Measurements from ENCODE around the gene ITGB2. TPM values are rescaled to one million over a fixed set of nuclear protein-coding genes. Genes with fewer than 3 reads are reported as not detected.

Gene ITGB2
- total RNA-seq, 1 experiment from 2014 or later: 24.8 TPM

DNA sequence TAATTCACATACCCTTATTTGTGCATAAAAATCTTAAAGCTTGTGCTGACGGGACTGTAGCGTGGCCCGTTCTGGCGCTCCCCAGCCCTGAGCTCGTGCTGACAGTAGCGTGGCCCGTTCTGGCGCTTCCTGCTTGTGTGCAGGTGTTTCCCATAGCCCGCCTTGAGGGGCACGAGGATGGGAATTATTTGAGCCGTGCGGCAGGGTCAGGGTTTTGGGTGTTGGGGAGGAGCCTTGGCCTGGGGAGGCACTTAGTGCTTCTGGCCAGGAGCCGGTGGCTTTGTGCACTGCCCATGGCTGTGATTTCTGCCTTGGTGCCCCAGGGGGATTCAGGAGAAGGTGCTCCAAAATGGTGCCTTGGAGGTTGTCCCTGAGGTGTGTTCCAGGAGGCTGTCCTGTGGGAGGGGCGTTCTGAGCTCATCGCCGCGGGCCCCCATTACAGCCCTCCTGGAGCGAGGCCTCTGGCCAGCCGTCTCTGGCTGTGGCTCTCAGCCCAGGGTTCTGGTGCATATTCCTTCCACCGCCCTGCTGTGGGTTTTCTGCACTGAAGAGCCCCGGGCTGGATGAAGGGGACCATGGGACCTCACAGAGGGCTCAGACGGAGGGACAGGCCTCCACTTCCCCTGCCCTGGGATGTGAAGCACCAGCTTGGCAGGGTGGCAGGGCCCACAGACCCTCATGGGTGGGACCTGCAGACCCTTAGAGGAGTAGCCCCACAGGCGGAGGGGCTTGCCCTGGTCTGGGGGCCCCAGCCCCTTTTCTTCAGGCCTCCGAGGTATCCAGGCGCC lies 25.7 kb upstream of the ITGB2 start:
- H3K27me3 Mint-ChIP-seq (ENCODE audit: insufficient read depth, unreplicated experiment): no peaks in the 10 kb centered on the region
- H3K9me3 Mint-ChIP-seq (ENCODE audit: unreplicated experiment): no peaks in the 10 kb centered on the region
- no peak overlapping the region for H3K4me3 Mint-ChIP-seq (ENCODE audit: unreplicated experiment)
- peaks cover 36% of the 10 kb centered on the region for H3K36me3 Mint-ChIP-seq (ENCODE audit: insufficient read depth, unreplicated experiment)
- H3K27ac Mint-ChIP-seq (ENCODE audit: low read depth, unreplicated experiment): no peak overlapping the region
- BruUV-seq (replicated peaks): no TSS peak
- H3K4me1 Mint-ChIP-seq (ENCODE audit: insufficient read depth, unreplicated experiment): peaks cover 22% of the 10 kb centered on the region
- no peak for DNase-seq (ENCODE audit: unreplicated experiment)
- POLR2A ChIA-PET: interaction anchor here (1.2 to 2.4 kb wide), 3 partner anchors 18 to 183 kb away, joined by 3 to 12 read pairs (median 5); no protein-coding TSS in a partner anchor
- TF ChIP-seq, protein P1, sequence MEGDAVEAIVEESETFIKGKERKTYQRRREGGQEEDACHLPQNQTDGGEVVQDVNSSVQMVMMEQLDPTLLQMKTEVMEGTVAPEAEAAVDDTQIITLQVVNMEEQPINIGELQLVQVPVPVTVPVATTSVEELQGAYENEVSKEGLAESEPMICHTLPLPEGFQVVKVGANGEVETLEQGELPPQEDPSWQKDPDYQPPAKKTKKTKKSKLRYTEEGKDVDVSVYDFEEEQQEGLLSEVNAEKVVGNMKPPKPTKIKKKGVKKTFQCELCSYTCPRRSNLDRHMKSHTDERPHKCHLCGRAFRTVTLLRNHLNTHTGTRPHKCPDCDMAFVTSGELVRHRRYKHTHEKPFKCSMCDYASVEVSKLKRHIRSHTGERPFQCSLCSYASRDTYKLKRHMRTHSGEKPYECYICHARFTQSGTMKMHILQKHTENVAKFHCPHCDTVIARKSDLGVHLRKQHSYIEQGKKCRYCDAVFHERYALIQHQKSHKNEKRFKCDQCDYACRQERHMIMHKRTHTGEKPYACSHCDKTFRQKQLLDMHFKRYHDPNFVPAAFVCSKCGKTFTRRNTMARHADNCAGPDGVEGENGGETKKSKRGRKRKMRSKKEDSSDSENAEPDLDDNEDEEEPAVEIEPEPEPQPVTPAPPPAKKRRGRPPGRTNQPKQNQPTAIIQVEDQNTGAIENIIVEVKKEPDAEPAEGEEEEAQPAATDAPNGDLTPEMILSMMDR (IDR thresholded peaks at IDR 0.05; ENCODE audit: unreplicated experiment): no peak
- intact Hi-C loops (cut with micrococcal nuclease): no loop called here
- CTCF ChIA-PET: interaction anchor here (0.6 to 18.5 kb wide), 5 partner anchors 18 to 465 kb away, joined by 3 to 302 read pairs (median 4); no protein-coding TSS in a partner anchor

- CTCF ChIA-PET: interaction anchor here (0.6 to 18.5 kb wide), 4 partner anchors 139 to 194 kb away, joined by 3 to 302 read pairs (median 6); no protein-coding TSS in a partner anchor
- H3K36me3 Mint-ChIP-seq (ENCODE audit: insufficient read depth, unreplicated experiment): peaks cover 29% of the 10 kb centered on the region
- no peaks in the 10 kb centered on the region for H3K9me3 Mint-ChIP-seq (ENCODE audit: unreplicated experiment)
- TF ChIP-seq, protein P1 (IDR thresholded peaks at IDR 0.05; ENCODE audit: unreplicated experiment): no peak
- H3K4me3 Mint-ChIP-seq (ENCODE audit: unreplicated experiment): no peak overlapping the region
- peaks cover 32% of the 10 kb centered on the region for H3K4me1 Mint-ChIP-seq (ENCODE audit: insufficient read depth, unreplicated experiment)
- DNase-seq (ENCODE audit: unreplicated experiment): no peak
- POLR2A ChIA-PET: interaction anchor here (0.6 to 2.4 kb wide), 2 partner anchors 15 to 16 kb away, joined by 4 to 5 read pairs; no protein-coding TSS in a partner anchor
- H3K27ac Mint-ChIP-seq (ENCODE audit: low read depth, unreplicated experiment): no peak overlapping the region
- H3K27me3 Mint-ChIP-seq (ENCODE audit: insufficient read depth, unreplicated experiment): no peaks in the 10 kb centered on the region
- no TSS peak for BruUV-seq (replicated peaks)
- intact Hi-C loops (cut with micrococcal nuclease): no loop called here
These were observed 23.9 kb upstream of the ITGB2 start for GRCh38 chr21:44944596-44944995.

DNA sequence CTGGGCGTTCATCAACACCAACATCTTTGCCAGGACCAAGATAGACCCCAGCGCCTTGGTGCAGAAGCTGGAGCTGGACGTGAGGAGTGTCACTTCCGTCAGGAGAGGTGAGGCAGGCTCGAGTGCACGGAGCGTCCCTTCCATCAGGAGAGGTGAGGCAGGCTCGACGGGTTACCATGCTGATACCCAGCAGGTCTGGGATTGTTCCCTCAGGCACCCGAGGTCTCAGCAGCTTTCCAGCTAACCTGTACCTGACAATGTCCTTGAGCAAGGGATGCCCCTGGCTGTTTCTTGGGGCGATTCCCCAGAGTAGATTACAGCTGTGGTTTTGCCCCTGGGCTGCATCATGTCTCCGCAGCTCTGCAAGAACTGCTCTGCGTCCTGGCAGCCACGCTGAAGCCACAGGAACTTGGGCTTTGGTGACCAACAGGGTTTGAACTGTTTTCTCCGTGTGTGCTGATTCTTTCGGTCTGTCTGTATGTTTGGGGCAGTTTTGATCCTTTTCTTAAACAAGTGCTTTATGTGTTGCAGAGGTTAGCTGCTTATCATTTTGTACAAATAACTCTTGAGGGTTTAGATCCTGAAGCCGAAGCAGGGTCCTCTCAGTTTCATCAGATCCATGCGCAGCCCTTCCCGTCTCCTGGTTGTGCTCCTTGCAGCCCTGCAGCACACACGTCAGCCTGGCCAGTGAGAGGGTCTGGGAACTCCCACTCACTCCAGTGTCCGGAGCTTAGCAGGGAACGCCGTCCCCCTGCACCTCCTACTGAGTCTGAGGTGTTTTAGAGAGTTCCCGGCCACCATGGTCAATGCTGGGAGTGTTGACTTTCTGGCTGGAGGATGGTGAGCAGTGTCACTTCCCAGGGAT lies 23.2 kb upstream of the ITGB2 start:
- no peak overlapping the region for H3K4me3 Mint-ChIP-seq (ENCODE audit: unreplicated experiment)
- no peak for DNase-seq (ENCODE audit: unreplicated experiment)
- intact Hi-C loops (cut with micrococcal nuclease): no loop called here
- no peak overlapping the region for H3K27ac Mint-ChIP-seq (ENCODE audit: low read depth, unreplicated experiment)
- peaks cover 36% of the 10 kb centered on the region for H3K4me1 Mint-ChIP-seq (ENCODE audit: insufficient read depth, unreplicated experiment)
- BruUV-seq (replicated peaks): no TSS peak
- H3K36me3 Mint-ChIP-seq (ENCODE audit: insufficient read depth, unreplicated experiment): peaks cover 29% of the 10 kb centered on the region
- ChIA-PET POLR2A (interaction anchor here (0.6 to 2.4 kb wide), 3 partner anchors 14 to 161 kb away, joined by 3 to 5 read pairs (median 4); no protein-coding TSS in a partner anchor), CTCF (interaction anchor here (0.6 to 18.5 kb wide), 5 partner anchors 139 to 195 kb away, joined by 3 to 302 read pairs (median 6); no protein-coding TSS in a partner anchor)
- TF ChIP-seq, protein P1 (IDR thresholded peaks at IDR 0.05; ENCODE audit: unreplicated experiment): no peak
- H3K9me3 Mint-ChIP-seq (ENCODE audit: unreplicated experiment): no peaks in the 10 kb centered on the region
- no peaks in the 10 kb centered on the region for H3K27me3 Mint-ChIP-seq (ENCODE audit: insufficient read depth, unreplicated experiment)

All from MCF 10A (cell line).